HepG2 (cell line): ENCODE measurements around the gene TSACC. TPM values are rescaled to one million over a fixed set of nuclear protein-coding genes. Genes with fewer than 3 reads are reported as not detected.

ENCODE experiments used
- DPF2 ChIP-seq: sonication (generic); formaldehyde crosslinking; IDR thresholded peaks from 2 replicates; pipeline ENCODE4 v1.4.0; 2020; ENCODE audit warnings: mild to moderate bottlenecking, low read depth, missing genetic modification reagents, borderline replicate concordance
- ELF3 ChIP-seq: IDR thresholded peaks from 2 replicates; pipeline ENCODE4 v1.6.1; 2016; ENCODE audit warnings: missing genetic modification reagents, missing compliant biosample characterization
- FOSL2 ChIP-seq: sonication (generic); formaldehyde crosslinking; IDR thresholded peaks from 2 replicates; pipeline ENCODE4 v1.4.0; 2020; ENCODE audit warnings: missing genetic modification reagents
- FOXP1 ChIP-seq, 2 experiments: fragments of 450-650 bp in 1 of 2; IDR thresholded peaks; 2 replicates each; pipeline ENCODE4 v1.6.1; 2017 to 2018; ENCODE audit warnings: antibody characterized with exemption in 1 of 2
- ISX ChIP-seq: sonication (generic); formaldehyde crosslinking; conservative IDR thresholded peaks from 2 replicates; pipeline ENCODE4 v1.5.0; 2020; ENCODE audit warnings: missing genetic modification reagents
- MAF1 ChIP-seq: sonication (generic); formaldehyde crosslinking; IDR thresholded peaks from 2 replicates; pipeline ENCODE4 v1.5.0; 2020; ENCODE audit warnings: missing genetic modification reagents, borderline replicate concordance
- MAFF ChIP-seq: IDR thresholded peaks from 2 replicates; pipeline ENCODE4 v1.6.1; 2011; ENCODE audit warnings: low read depth, low read length, improper control_type of control experiment
- MIER2 ChIP-seq: IDR thresholded peaks from 2 replicates; pipeline ENCODE4 v1.6.1; 2016; ENCODE audit warnings: missing biosample characterization, missing genetic modification reagents
- NCOR1 ChIP-seq: fragments of 200-600 bp; sonication (generic); IDR thresholded peaks from 2 replicates; pipeline ENCODE4 v1.7.0; 2017; ENCODE audit warnings: antibody characterized with exemption, low read length, borderline replicate concordance
- PTBP1 ChIP-seq: fragments of 200-400 bp; formaldehyde crosslinking; IDR thresholded peaks from 2 replicates; pipeline ENCODE4 v1.6.1; 2018; ENCODE audit warnings: low read length, low read depth; ENCODE audit not compliant: poor library complexity, severe bottlenecking
- RBM22 ChIP-seq: fragments of 200-400 bp; formaldehyde crosslinking; optimal IDR thresholded peaks from 2 replicates; pipeline ENCODE3; 2017; ENCODE audit warnings: mild to moderate bottlenecking, low read length, moderate library complexity
- SETDB1 ChIP-seq: sonication (generic); formaldehyde crosslinking; IDR thresholded peaks from 2 replicates; pipeline ENCODE4 v1.5.1; 2020; ENCODE audit warnings: missing genetic modification reagents, mild to moderate bottlenecking, borderline replicate concordance
- SNAPC2 ChIP-seq: sonication (generic); formaldehyde crosslinking; IDR thresholded peaks from 2 replicates; pipeline ENCODE4 v1.8.1; 2022; ENCODE audit warnings: mild to moderate bottlenecking, missing genetic modification reagents
- TMF1 ChIP-seq: sonication (generic); formaldehyde crosslinking; IDR thresholded peaks from 2 replicates; pipeline ENCODE4 v1.8.1; 2022; ENCODE audit warnings: low read depth, missing genetic modification reagents
- XBP1 ChIP-seq: sonication (generic); formaldehyde crosslinking; IDR thresholded peaks from 2 replicates; pipeline ENCODE4 v1.5.0; 2020; ENCODE audit warnings: missing genetic modification reagents
- YEATS2 ChIP-seq: sonication (generic); formaldehyde crosslinking; IDR thresholded peaks from 2 replicates; pipeline ENCODE4 v1.4.0; 2020; ENCODE audit warnings: missing genetic modification reagents, borderline replicate concordance
- ZFP41 ChIP-seq: sonication (generic); formaldehyde crosslinking; IDR thresholded peaks from 2 replicates; pipeline ENCODE4 v1.4.0; 2020; ENCODE audit warnings: mild to moderate bottlenecking, missing genetic modification reagents, borderline replicate concordance
- ZMYM4 ChIP-seq: sonication (generic); formaldehyde crosslinking; IDR thresholded peaks from 2 replicates; pipeline ENCODE4 v1.8.1; 2023; ENCODE audit warnings: mild to moderate bottlenecking, missing genetic modification reagents
- ZNF121 ChIP-seq: sonication (generic); formaldehyde crosslinking; IDR thresholded peaks from 2 replicates; pipeline ENCODE4 v1.5.0; 2020; ENCODE audit warnings: mild to moderate bottlenecking, missing genetic modification reagents
- ZNF235 ChIP-seq: sonication (generic); formaldehyde crosslinking; IDR thresholded peaks from 2 replicates; pipeline ENCODE4 v1.8.1; 2023; ENCODE audit warnings: mild to moderate bottlenecking, missing genetic modification reagents, borderline replicate concordance
- ZNF263 ChIP-seq: sonication (generic); formaldehyde crosslinking; IDR thresholded peaks from 2 replicates; pipeline ENCODE4 v1.4.0; 2020; ENCODE audit warnings: missing genetic modification reagents
- ZNF264 ChIP-seq: sonication (generic); formaldehyde crosslinking; IDR thresholded peaks from 2 replicates; pipeline ENCODE4 v1.4.0; 2020; ENCODE audit warnings: missing genetic modification reagents
- ZNF431 ChIP-seq: sonication (generic); formaldehyde crosslinking; IDR thresholded peaks from 2 replicates; pipeline ENCODE4 v1.9.0; 2022; ENCODE audit warnings: missing genetic modification reagents, low read depth, mild to moderate bottlenecking, borderline replicate concordance
- ZNF660 ChIP-seq: sonication (generic); formaldehyde crosslinking; IDR thresholded peaks from 2 replicates; pipeline ENCODE4 v1.5.1; 2020; ENCODE audit warnings: mild to moderate bottlenecking, low read depth, missing genetic modification reagents, borderline replicate concordance
- polyA plus RNA-seq, 8 experiments: library from polyadenylated mRNA; depleted of rRNA in 3 of 8; stranded (reverse) in 7 of 8; unstranded in 1 of 8; fragments of >200 nt; fragmentation: Illumina TruSeq in 4 of 8; extraction: Trizol in 4 of 8; gene quantifications; 2 replicates each; pipeline versions ENCODE4 v1.2.1 to v1.2.3, GENCODE V29; 2011 to 2016; ENCODE audit warnings: low read depth in 4 of 8, missing spikeins in 1 of 8, mixed read lengths in 1 of 8; ENCODE audit not compliant: insufficient read depth in 1 of 8
- total RNA-seq, 5 experiments: library from RNA; depleted of rRNA; stranded (reverse); fragments of >200 nt; fragmentation: Illumina TruSeq; extraction: Trizol; gene quantifications; 2 replicates each; pipeline ENCODE4 v1.2.3, GENCODE V29; 2016; ENCODE audit warnings: low read depth in 1 of 5
- TF ChIP-seq, protein P1 (sequence below): IDR thresholded peaks from 2 replicates; pipeline ENCODE4 v1.6.1; 2018; ENCODE audit warnings: missing genetic modification reagents
- TF ChIP-seq, protein P2 (sequence below): sonication (generic); formaldehyde crosslinking; IDR thresholded peaks from 2 replicates; pipeline ENCODE4 v1.4.0; 2020; ENCODE audit warnings: mild to moderate bottlenecking, missing genetic modification reagents
- TF ChIP-seq, protein P3 (sequence below): IDR thresholded peaks from 2 replicates; pipeline ENCODE4 v1.6.1; 2016; ENCODE audit warnings: low read depth

TSACC gene
- total and polyA plus RNA-seq, 2 of the 13 experiments (the other 11 are each of a cell fraction or from before 2014, with no cell fraction given) = 1.5 to 2.6 TPM

DNA sequence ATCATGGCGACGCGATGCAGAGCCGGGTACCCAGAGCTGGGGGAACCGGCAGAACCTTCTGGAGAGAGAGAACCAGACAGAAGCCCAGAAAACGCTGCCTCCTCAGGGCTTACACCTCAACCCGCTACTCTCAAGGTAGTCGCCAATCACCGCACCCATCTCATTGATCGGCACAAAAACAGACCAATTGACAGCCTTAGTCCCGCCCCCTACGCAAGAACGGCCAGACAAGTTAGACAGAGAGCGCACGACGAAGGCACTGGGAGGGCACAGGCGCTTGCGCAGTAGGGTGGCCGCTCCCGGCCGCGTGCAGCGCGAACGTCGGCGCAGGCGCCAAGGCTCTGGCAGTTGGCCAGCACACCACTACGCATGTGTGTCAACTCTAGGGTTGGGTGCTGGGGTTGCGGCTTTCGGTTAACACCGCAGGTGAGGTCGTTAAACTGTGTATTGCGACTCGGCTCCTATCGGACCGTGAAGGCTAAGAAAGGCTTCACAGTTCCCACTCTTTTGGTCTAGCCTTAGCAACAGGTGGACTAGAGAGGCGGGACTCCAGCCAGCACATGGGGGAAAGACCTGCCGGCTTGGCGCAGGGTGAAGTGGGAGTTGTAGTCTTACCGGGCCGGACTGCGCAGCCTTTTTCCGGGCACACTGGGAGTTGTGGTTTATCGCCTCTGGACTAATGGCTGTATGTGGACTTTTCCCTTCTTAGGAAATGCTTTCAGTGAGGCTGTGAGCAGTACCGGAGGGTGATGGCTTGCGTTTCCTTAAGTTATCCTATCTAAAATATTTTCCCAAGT is at the start of gene TSACC, which contains the start of gene CCT3 (continued):
- TF ChIP-seq, protein P1, sequence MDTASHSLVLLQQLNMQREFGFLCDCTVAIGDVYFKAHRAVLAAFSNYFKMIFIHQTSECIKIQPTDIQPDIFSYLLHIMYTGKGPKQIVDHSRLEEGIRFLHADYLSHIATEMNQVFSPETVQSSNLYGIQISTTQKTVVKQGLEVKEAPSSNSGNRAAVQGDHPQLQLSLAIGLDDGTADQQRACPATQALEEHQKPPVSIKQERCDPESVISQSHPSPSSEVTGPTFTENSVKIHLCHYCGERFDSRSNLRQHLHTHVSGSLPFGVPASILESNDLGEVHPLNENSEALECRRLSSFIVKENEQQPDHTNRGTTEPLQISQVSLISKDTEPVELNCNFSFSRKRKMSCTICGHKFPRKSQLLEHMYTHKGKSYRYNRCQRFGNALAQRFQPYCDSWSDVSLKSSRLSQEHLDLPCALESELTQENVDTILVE (CRISPR knock-in tag) = peak; percentile 27; the same call in 1 of the 2 replicates
- no peak for TF ChIP-seq ZNF264 (CRISPR knock-in tag)
- TF ChIP-seq FOXP1 (IDR thresholded peaks at IDR 0.05) = no peak
- no peak for TF ChIP-seq FOXP1 (CRISPR knock-in tag; IDR thresholded peaks at IDR 0.05)
- no peak for TF ChIP-seq ZFP41 (CRISPR knock-in tag)
- 0 out of 2 replicates have a peak, but pooled peaks have one; percentile 8 for TF ChIP-seq ZNF660
- no peak for TF ChIP-seq ZMYM4 (CRISPR knock-in tag)
- TF ChIP-seq YEATS2 (CRISPR knock-in tag) = peak; percentile 89; the same call in 1 of the 2 replicates
- no peak for TF ChIP-seq DPF2 (CRISPR knock-in tag)
- no peak for TF ChIP-seq MAF1 (CRISPR knock-in tag)
- no peak for TF ChIP-seq MAFF
- no peak for TF ChIP-seq SETDB1 (CRISPR knock-in tag)
- TF ChIP-seq PTBP1 = no peak
- TF ChIP-seq TMF1 (CRISPR knock-in tag) = no peak
- peak; percentile 71 for TF ChIP-seq RBM22
- peak; percentile 28; the same call in 1 of the 2 replicates for TF ChIP-seq ELF3 (CRISPR knock-in tag)
- TF ChIP-seq, protein P2, sequence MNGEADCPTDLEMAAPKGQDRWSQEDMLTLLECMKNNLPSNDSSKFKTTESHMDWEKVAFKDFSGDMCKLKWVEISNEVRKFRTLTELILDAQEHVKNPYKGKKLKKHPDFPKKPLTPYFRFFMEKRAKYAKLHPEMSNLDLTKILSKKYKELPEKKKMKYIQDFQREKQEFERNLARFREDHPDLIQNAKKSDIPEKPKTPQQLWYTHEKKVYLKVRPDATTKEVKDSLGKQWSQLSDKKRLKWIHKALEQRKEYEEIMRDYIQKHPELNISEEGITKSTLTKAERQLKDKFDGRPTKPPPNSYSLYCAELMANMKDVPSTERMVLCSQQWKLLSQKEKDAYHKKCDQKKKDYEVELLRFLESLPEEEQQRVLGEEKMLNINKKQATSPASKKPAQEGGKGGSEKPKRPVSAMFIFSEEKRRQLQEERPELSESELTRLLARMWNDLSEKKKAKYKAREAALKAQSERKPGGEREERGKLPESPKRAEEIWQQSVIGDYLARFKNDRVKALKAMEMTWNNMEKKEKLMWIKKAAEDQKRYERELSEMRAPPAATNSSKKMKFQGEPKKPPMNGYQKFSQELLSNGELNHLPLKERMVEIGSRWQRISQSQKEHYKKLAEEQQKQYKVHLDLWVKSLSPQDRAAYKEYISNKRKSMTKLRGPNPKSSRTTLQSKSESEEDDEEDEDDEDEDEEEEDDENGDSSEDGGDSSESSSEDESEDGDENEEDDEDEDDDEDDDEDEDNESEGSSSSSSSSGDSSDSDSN (CRISPR knock-in tag) = peak; percentile 41
- no peak for TF ChIP-seq ZNF121 (CRISPR knock-in tag)
- no peak; the same call in 1 of the 2 replicates for TF ChIP-seq FOSL2 (CRISPR knock-in tag)
- no peak for TF ChIP-seq ISX
- no peak for TF ChIP-seq ZNF263 (CRISPR knock-in tag)
- TF ChIP-seq MIER2 (CRISPR knock-in tag) = no peak; the same call in 1 of the 2 replicates
- no peak for TF ChIP-seq XBP1 (CRISPR knock-in tag)
- no peak for TF ChIP-seq ZNF431 (CRISPR knock-in tag)
- TF ChIP-seq NCOR1 = no peak
- TF ChIP-seq ZNF235 (CRISPR knock-in tag) = no peak
- TF ChIP-seq SNAPC2 (CRISPR knock-in tag) = no peak
- TF ChIP-seq, protein P3, sequence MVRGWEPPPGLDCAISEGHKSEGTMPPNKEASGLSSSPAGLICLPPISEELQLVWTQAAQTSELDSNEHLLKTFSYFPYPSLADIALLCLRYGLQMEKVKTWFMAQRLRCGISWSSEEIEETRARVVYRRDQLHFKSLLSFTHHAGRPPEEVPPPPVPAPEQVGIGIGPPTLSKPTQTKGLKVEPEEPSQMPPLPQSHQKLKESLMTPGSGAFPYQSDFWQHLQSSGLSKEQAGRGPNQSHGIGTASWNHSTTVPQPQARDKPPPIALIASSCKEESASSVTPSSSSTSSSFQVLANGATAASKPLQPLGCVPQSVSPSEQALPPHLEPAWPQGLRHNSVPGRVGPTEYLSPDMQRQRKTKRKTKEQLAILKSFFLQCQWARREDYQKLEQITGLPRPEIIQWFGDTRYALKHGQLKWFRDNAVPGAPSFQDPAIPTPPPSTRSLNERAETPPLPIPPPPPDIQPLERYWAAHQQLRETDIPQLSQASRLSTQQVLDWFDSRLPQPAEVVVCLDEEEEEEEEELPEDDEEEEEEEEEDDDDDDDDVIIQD (CRISPR knock-in tag) = no peak
